ENCODE measurements around the gene VPS52. TPM values are rescaled to one million over a fixed set of nuclear protein-coding genes. Genes with fewer than 3 reads are reported as not detected.
A peak's percentile ranks its signal among the peaks of the same experiment; 100 is the strongest.

Gene VPS52
- total and polyA plus RNA-seq, 4 donors: 37.3 to 59.9 (median 43.9) TPM

DNA sequence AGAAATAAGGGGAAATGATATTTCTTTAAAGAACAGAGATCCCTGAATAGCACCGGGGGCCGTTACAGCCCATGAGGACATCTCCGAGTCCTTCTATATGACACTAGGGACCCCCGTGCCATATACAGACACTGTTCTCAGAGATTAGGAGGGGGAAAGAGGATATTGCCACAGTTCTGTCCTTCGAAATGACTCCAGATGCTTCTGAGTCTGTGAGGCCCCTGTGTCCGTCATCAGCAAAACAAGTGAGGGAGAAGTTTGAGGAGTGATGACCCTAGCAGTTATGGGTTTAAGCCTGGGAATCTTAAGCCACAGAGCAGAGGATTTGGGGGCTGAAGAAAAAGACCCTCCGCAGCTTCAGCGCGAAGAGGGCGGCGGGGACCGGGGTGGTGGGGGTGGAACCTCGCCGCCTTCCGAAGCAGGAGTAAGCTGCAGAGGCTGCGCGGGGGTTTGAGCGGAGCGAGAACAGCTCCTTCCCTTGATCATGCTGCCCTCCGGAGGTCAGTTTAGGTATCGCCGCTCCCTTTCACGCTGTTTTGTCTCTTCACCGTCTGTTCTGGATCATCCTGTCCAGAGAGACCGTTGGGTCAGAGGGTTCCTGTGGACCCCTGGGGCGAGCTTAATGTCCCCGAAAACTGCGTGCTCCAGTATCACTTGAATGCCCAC lies 23.6 kb downstream of the VPS52 start:
- H3K9ac ChIP-seq (ENCODE audit: insufficient read depth in 1 of 2, low read length in 2 of 2): peak overlapping the region in 1 of 2 donors; percentile 40
- no peaks in the 10 kb centered on the region for H3K27me3 ChIP-seq (ENCODE audit: control insufficient read depth in 3 of 3, insufficient read depth in 3 of 3, low read length in 2 of 3)
- DNase-seq (peak; percentile 89 to 92 (median 91)), ATAC-seq (ENCODE audit: insufficient read depth, low FRiP score) (peak; percentile 85)
- WGBS, 2 donors: 2 to 5% methylated on average over 28 of the region's 28 CpGs
- peaks cover 3 to 23% (median 6%) of the 10 kb centered on the region in 5 donors for H3K4me1 ChIP-seq (ENCODE audit: control insufficient read depth in 5 of 5, insufficient read depth in 5 of 5, low read length in 5 of 5)
- TF ChIP-seq, protein P1, sequence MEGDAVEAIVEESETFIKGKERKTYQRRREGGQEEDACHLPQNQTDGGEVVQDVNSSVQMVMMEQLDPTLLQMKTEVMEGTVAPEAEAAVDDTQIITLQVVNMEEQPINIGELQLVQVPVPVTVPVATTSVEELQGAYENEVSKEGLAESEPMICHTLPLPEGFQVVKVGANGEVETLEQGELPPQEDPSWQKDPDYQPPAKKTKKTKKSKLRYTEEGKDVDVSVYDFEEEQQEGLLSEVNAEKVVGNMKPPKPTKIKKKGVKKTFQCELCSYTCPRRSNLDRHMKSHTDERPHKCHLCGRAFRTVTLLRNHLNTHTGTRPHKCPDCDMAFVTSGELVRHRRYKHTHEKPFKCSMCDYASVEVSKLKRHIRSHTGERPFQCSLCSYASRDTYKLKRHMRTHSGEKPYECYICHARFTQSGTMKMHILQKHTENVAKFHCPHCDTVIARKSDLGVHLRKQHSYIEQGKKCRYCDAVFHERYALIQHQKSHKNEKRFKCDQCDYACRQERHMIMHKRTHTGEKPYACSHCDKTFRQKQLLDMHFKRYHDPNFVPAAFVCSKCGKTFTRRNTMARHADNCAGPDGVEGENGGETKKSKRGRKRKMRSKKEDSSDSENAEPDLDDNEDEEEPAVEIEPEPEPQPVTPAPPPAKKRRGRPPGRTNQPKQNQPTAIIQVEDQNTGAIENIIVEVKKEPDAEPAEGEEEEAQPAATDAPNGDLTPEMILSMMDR (IDR thresholded peaks at IDR 0.05; ENCODE audit: control extremely low read depth, extremely low read depth): peak; percentile 93
- H3K4me3 ChIP-seq: peak overlapping the region; percentile 26
- H3K9me3 ChIP-seq (ENCODE audit: control insufficient read depth in 4 of 4, insufficient read depth in 3 of 4, low read length in 3 of 4): no peaks in the 10 kb centered on the region
- peak overlapping the region; percentile 79 to 83 for H3K27ac ChIP-seq (ENCODE audit: low read depth in 1 of 2, low read length in 1 of 2)
- peaks cover 0 to 14% (median 5%) of the 10 kb centered on the region in 4 donors for H3K36me3 ChIP-seq (ENCODE audit: control insufficient read depth in 4 of 4, insufficient read depth in 4 of 4, low read length in 4 of 4)

DNA sequence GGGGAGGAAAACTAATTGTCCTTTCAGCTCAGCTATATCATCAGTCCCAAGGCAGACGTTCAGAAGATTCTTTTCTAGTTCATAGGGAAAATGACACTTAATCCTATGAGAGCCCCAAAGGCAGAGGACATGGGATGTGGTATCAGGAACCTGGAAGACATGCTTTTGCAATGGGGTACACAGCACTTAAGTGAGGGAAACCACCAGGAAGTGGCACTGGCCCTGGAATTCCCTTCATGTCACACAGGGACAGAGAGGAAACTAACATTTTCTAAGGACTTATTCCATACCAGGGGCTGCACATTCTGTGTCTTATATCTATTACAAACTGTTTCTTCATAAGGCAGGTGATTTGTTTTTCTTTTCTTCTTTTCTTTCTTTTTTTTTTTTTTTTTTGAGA lies 28.2 kb downstream of the VPS52 start:
- DNase-seq (no peak), ATAC-seq (ENCODE audit: insufficient read depth, low FRiP score) (no peak)
- Histone ChIP-seq H3K9me3 (ENCODE audit: control insufficient read depth in 4 of 4, insufficient read depth in 3 of 4, low read length in 3 of 4) (no peaks in the 10 kb centered on the region), H3K36me3 (ENCODE audit: control insufficient read depth in 4 of 4, insufficient read depth in 4 of 4, low read length in 4 of 4) (no peaks in the 10 kb centered on the region), H3K27ac (ENCODE audit: low read depth in 1 of 2, low read length in 1 of 2) (no peak overlapping the region), H3K4me3 (no peak overlapping the region), H3K27me3 (ENCODE audit: control insufficient read depth in 3 of 3, insufficient read depth in 3 of 3, low read length in 2 of 3) (peaks cover 0 to 3% (median 0%) of the 10 kb centered on the region in 3 donors), H3K4me1 (ENCODE audit: control insufficient read depth in 5 of 5, insufficient read depth in 5 of 5, low read length in 5 of 5) (peaks cover 0 to 6% (median 1%) of the 10 kb centered on the region in 5 donors), H3K9ac (ENCODE audit: insufficient read depth in 1 of 2, low read length in 2 of 2) (no peak overlapping the region)
- WGBS, 2 donors: 41 to 68% methylated on average over 1 of the region's 1 CpG
- TF ChIP-seq, protein P1 (IDR thresholded peaks at IDR 0.05; ENCODE audit: control extremely low read depth, extremely low read depth): no peak

DNA sequence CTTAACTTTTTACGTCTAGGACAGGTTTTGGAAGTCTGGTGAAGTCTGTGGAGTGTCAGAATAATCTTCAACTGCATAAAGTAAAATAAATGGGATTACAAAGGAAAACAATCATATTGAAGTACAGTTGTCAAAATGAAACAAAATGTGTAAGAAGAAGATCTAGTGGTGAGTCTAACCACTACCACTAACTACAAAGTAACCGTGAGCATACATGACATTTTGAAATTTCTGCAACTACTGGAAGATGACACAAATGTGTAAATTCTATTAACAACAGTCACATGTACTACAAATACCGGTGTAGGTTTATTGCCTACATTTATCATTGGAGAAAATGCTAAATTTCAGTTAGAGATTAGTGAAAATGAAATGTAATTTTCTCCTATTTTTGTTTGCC lies 29.7 kb downstream of the VPS52 start:
- H3K36me3 ChIP-seq (ENCODE audit: control insufficient read depth in 4 of 4, insufficient read depth in 4 of 4, low read length in 4 of 4): no peaks in the 10 kb centered on the region
- TF ChIP-seq, protein P1 (IDR thresholded peaks at IDR 0.05; ENCODE audit: control extremely low read depth, extremely low read depth): no peak
- no peak overlapping the region for H3K9ac ChIP-seq (ENCODE audit: insufficient read depth in 1 of 2, low read length in 2 of 2)
- no peak overlapping the region for H3K4me3 ChIP-seq
- H3K27me3 ChIP-seq (ENCODE audit: control insufficient read depth in 3 of 3, insufficient read depth in 3 of 3, low read length in 2 of 3): peaks cover 0 to 3% (median 0%) of the 10 kb centered on the region in 3 donors
- H3K9me3 ChIP-seq (ENCODE audit: control insufficient read depth in 4 of 4, insufficient read depth in 3 of 4, low read length in 3 of 4): no peaks in the 10 kb centered on the region
- 51 to 53% methylated on average over 3 of the region's 3 CpGs for WGBS, 2 donors
- DNase-seq (no peak), ATAC-seq (ENCODE audit: insufficient read depth, low FRiP score) (no peak)
- no peaks in the 10 kb centered on the region for H3K4me1 ChIP-seq (ENCODE audit: control insufficient read depth in 5 of 5, insufficient read depth in 5 of 5, low read length in 5 of 5)
- no peak overlapping the region for H3K27ac ChIP-seq (ENCODE audit: low read depth in 1 of 2, low read length in 1 of 2)

Data from lung (tissue), 12 donors.